22Rv1 (cell line): ENCODE measurements around the gene ATP8B3.

Experiments used
- H3K27ac ChIP-seq: fragments of 450-650 bp; 2 replicates; pipeline ENCODE4 v1.5.1; 2017
- CTCF ChIP-seq: fragments of 450-650 bp; IDR thresholded peaks from 2 replicates; pipeline ENCODE4 v1.5.1; 2017; ENCODE audit warnings: mild to moderate bottlenecking
- ZFX ChIP-seq: fragments of 450-650 bp; IDR thresholded peaks from 2 replicates; pipeline ENCODE4 v1.6.1; 2017; ENCODE audit warnings: antibody characterized with exemption, borderline replicate concordance

The ATP8B3 gene

DNA sequence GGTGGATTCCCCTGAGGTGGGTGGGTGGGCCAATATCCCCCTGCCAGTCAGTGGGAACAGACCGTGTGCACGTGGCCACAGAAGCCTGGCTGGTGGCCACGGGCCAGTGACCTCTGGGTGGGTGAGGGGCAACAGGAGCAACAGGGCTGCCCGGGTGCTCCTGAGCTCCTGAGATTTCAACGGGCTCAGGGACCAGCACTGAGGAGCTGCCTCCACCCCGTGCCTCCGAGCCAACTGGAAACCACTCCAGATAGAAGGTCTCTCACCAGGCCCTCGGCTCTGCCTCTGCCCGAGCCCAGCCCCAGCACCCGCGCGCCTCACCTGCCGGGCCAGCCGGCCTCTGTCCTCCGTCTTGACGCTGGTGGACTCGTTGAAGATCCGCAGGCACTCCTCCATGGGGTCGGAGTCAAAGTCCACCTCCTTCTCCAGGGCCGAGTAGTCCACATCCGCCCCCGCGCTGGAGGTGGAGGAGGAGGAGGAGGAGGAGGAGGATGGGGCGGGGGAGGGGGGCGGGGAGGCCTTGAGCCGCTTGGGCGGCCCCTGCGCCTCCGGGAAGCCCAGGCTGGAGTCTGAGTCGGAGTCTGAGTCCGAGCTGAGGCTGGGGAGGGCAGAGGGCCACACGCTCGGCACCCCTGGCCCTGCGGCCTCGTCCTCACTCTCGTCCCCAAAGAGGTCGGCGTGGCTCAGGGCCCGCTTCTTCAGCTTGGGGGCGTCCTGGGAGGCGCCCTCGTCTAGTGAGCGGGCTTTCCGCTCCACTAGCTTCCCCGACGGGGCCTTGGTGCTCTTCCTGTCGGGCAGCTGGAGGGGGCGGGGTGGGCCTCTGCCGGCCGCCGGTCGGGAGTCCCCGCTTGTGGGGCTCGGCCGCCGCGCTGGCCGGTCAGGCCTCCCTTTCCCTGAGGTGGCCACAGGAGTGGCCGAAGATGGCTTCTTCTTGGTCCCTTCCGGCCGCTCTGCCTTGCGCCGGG lies 14.8 kb upstream of the ATP8B3 start:
- H3K27ac ChIP-seq = peak overlapping the region; percentile 40; the same call in 1 of the 2 replicates
- no peak for TF ChIP-seq CTCF
- no peak for TF ChIP-seq ZFX

DNA sequence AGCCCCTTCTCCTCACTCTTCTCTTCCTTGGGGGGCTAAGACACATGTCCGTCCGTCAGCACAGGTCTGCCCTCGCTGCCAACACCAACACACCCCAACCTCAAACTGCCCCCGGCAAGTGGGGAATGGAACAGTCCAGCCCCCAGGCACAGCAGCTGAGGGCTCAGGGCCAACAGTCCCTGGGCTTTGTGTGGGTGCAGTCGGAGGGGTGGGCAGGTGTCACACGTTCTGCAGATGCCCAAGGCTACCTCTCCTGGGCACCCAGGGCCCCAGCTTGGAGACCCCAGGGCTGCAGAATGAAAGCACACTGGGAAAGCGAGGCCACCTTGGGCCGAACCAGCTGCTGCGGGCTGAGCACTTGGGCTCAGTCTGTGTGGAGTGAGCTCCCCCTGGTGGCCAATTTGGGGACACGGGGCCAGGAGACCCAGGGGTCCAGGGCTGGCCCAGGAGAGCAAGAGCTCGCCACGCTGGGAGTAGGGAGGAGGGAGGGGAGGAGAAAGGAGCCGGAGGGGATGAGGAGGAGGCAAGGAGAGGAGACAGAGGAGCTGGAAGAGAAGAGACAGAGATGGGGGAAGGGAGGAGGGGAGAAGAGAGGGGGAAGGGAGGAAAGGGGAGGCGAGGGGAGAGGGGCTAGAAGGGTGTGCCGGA lies 14.0 kb upstream of the ATP8B3 start:
- TF ChIP-seq CTCF (peak; percentile 94), ZFX (no peak)
- peak overlapping the region; percentile 40; the same call in 1 of the 2 replicates for H3K27ac ChIP-seq

GRCh38 chr19:1824252-1824622 lies 12.2 kb upstream of the ATP8B3 start:
- no peak overlapping the region for H3K27ac ChIP-seq

GRCh38 chr19:1823539-1824251 lies 11.6 kb upstream of the ATP8B3 start:
- TF ChIP-seq ZFX (no peak), CTCF (no peak)
- no peak overlapping the region for H3K27ac ChIP-seq

More at GRCh38 chr19:1824252-1824622, 12.2 kb upstream of the ATP8B3 start:
- TF ChIP-seq CTCF (no peak), ZFX (no peak)

DNA sequence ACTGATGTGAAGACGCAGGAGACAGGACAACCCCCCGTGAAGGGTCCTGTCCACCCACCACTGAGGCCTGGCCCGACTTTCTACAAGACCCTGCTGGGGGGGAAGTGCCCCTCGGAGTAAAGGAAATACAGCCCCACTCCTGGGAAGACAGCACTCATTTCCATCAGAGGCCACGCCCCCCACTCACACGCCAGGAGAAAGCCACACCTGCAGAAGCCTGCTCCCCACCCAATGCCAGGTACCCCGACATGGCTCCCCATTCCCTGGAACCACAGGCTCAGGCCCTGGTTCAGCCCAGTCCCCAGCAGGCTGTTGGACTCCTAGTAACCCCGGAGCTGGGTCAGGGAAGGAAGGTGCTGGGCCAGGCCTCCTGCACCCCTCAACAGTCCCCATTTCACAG lies 10.9 kb upstream of the ATP8B3 start:
- H3K27ac ChIP-seq = no peak overlapping the region
- no peak for TF ChIP-seq ZFX
- TF ChIP-seq CTCF = no peak

DNA sequence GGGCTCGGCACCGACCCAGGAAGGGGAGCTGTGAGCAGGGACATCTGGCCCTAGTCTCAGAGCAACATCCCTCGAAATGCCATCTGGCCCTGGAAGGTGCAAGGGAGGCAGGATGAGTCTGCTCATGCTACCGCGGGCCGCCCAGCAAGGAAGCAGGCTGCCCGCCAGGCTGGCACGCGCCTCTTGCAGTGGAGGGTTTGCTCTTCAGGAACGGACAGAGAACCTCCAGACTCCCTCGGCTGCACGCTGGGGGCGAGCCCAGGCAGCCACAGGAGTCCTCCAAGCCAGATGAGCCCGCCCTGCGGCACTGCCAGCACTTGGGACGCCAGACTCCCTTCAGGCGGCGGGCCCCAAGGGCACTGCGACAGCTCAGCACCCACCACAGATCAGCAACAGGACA lies 10.1 kb upstream of the ATP8B3 start:
- TF ChIP-seq ZFX (no peak), CTCF (no peak)
- no peak overlapping the region for H3K27ac ChIP-seq
